Skeletal muscle tissue (tissue), 4 donors: ENCODE data around the gene CIAO2B. TPM values are rescaled to one million over a fixed set of nuclear protein-coding genes. Genes with fewer than 3 reads are reported as not detected.
"Not testable (repeated sequence)": the region's sequence is repeated elsewhere in the genome, so short reads cannot be mapped to it uniquely, and the experiment has no call there.

Experiments used
- H3K27ac ChIP-seq: one replicate; pipeline ENCODE4 v1.7.0; 2013; ENCODE audit warnings: mild to moderate bottlenecking, low read depth, low read length, inconsistent platforms
- H3K27me3 ChIP-seq, 3 donors: one replicate each; pipeline ENCODE4 v1.7.0; 2013; ENCODE audit warnings: low read length in 3 of 3; ENCODE audit not compliant: control insufficient read depth in 3 of 3, insufficient read depth in 3 of 3
- H3K36me3 ChIP-seq, 3 donors: one replicate each; pipeline ENCODE4 v1.7.0; 2013; ENCODE audit warnings: low read length in 3 of 3; ENCODE audit not compliant: control insufficient read depth in 3 of 3, insufficient read depth in 3 of 3
- H3K4me1 ChIP-seq, 3 donors: one replicate each; pipeline ENCODE4 v1.7.0; 2013; ENCODE audit warnings: low read length in 3 of 3, mild to moderate bottlenecking in 3 of 3; ENCODE audit not compliant: control insufficient read depth in 3 of 3, insufficient read depth in 3 of 3
- H3K4me3 ChIP-seq, 3 donors: one replicate each; pipeline ENCODE4 v1.7.0; 2013; ENCODE audit warnings: low read length in 3 of 3
- H3K9ac ChIP-seq, 3 donors: one replicate each; pipeline ENCODE4 v1.7.0; 2013; ENCODE audit warnings: low read length in 3 of 3, mild to moderate bottlenecking in 3 of 3, moderate library complexity in 2 of 3, low read depth in 1 of 3
- H3K9me3 ChIP-seq, 3 donors: one replicate each; pipeline ENCODE4 v1.7.0; 2013; ENCODE audit warnings: low read length in 3 of 3; ENCODE audit not compliant: control insufficient read depth in 3 of 3
- total RNA-seq: library from RNA; depleted of rRNA; stranded (reverse); fragments of >200 nt; gene quantifications from one replicate; pipeline ENCODE4 v1.2.3, GENCODE V29; 2014
- donor health status: Osteomylitis.

Gene CIAO2B
- total RNA-seq, 1 donor from 2014 or later: 95.0 TPM

DNA sequence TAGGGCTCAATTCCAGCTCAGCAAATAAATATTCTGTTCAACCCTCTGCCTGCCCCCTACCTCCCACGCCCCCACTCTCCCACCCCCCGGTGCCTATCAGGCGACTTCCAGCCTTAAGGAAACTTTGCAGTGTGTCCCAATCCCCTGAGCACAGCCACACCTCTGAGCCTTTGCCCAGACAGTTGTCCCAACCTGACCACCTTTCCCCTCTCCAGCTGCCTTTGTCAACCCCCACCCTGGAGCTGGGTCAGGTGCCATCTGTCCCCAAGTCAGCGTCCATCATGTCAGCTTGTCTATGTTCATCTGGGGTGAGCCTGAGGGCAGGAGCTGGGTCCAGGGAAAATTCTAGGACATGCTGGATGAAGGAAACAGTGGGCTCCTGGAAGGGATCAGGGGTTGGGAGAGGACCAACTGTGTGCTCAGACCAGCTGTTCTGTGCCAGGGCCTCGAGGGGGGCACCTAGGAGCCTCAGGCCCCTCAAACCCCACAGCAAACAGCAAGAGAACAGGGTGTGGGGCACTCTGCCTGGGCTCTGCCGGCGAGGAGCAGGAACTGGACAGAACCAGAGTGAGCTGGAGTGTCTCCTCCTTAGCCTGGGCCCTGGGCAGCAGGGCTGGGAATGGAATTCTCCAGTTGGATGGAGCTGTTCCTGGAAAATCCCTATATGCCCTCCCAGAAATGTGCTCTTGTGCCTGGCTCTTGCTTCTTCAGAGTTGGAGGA is 33.3 kb downstream of the CIAO2B start:
- Histone ChIP-seq H3K9ac (peak overlapping the region; percentile 54 to 84 (median 66)), H3K27me3 (no peaks in the 10 kb centered on the region), H3K4me3 (peak overlapping the region; percentile 13 to 43 (median 23)), H3K36me3 (no peaks in the 10 kb centered on the region), H3K27ac (peak overlapping the region; percentile 93), H3K9me3 (no peaks in the 10 kb centered on the region), H3K4me1 (peaks cover 72 to 79% (median 78%) of the 10 kb centered on the region in 3 donors)

DNA sequence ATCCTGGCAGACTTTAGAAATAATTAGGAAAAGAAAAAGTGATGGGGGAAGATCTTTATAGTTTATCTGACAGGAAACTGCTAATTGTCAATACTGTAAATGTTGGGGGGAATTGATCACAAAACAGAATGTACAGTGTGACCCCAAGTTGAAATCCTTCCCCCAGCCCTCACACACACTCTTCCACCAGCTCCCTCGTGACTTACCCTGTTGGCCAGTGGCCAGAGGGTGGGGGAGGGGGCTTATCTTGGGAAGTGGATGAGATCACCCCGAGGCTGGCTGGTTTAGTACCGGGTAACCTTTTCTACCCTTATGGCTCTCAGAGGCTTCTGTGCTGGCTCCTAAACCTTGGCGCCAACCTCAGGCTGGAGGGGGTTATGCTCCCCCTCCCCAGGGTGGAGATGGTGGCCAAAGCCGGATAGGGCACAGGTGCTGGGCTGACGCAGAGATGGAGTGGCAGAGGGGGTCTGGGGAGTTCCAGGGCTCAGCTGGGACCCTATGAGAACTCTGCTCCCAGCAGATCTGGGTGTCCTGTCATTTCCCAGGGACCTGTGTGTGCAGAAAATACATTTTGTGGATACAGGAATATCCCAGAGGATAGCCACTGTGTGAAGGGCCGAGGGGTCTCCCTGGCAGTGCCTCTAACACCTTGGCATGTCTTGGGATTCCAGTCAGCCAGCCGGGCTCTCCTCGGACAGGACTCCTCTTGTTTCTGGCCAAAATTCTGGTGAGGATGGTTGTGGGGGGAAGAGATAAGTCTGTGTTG is 34.1 kb downstream of the CIAO2B start:
- H3K36me3 ChIP-seq: no peaks in the 10 kb centered on the region
- peak overlapping the region; percentile 93 for H3K27ac ChIP-seq
- H3K9ac ChIP-seq: peak overlapping the region; percentile 64 to 84 (median 77)
- H3K9me3 ChIP-seq: no peaks in the 10 kb centered on the region
- H3K4me1 ChIP-seq: peaks cover 68 to 79% (median 78%) of the 10 kb centered on the region in 3 donors
- peak overlapping the region; percentile 37 to 49 (median 43) for H3K4me3 ChIP-seq
- no peaks in the 10 kb centered on the region for H3K27me3 ChIP-seq

DNA sequence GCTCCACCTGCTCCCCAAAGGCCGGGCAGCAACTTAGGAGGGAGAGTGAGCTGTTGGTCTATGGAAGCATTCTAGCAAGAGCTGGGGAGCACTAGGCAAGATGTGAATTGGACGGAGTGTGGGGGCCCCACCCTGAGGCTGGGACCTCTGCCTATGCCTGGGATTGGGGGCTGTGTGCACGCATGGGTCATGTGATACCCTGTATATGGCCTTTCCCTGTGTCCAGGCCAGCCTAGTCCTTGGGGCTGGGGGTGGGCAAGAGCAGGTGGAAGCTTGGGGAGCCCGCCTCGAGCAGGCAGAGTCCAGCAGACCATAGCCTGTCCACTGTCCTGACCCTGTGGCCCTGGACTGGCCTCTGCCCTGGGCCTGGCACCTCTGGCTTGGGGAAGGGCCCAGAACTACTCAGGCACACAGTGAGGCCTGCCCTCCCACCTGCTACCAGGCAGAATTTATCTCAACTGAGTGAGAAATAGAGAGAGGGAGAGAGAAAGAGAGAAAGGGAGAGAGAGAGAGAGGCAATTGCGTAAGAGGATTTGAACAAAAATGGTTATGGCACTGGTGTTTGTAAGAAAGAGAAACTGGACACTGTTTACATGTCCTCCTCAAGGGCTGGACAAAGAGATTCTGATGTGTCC is 34.8 kb downstream of the CIAO2B start:
- peak overlapping the region; percentile 13 to 84 (median 64) for H3K9ac ChIP-seq
- no peaks in the 10 kb centered on the region for H3K9me3 ChIP-seq
- no peaks in the 10 kb centered on the region for H3K36me3 ChIP-seq
- peak overlapping the region; percentile 93 for H3K27ac ChIP-seq
- no peaks in the 10 kb centered on the region for H3K27me3 ChIP-seq
- H3K4me3 ChIP-seq: peak overlapping the region in 2 of 3 donors; percentile 7 to 14
- peaks cover 61 to 77% (median 73%) of the 10 kb centered on the region in 3 donors for H3K4me1 ChIP-seq

DNA sequence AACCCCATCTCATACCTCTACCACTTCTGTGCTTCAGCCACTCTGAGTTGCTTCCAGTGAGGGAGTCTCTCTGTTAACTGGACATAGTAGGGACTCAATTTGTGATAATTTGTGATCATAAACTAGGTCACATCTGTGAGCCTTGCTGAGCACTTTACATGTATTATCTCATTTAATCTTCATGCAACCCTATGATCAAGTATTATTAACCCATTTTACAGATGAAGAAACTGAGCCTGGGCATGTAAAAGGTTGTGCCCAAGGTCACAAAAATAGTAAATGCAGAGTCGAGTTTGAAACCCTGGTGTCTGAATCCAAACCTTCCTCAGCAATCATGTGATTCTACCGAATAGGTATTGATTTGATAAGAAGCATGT is 35.3 kb downstream of the CIAO2B start:
- H3K4me1 ChIP-seq: peaks cover 56 to 72% (median 68%) of the 10 kb centered on the region in 3 donors
- H3K27me3 ChIP-seq: no peaks in the 10 kb centered on the region

DNA sequence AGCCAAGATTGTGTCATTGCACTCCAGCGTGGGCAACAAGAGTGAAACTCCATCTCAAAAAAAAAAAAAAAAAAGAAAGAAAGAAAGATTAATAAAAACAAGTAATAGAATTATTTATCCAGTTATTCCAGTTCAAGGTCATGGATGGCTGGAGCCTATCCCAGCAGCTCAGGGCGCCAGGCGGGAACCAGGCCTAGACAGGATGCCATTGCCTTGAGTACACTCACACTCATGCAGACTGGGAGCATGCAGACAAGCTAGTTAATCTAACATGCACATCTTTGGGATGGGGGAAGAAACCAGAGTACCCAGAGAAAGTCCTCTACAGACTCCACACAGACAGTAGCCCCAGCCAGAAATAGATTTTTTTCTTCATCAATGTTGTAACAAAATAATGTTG is 36.0 kb downstream of the CIAO2B start:
- H3K27ac ChIP-seq: peak overlapping the region; percentile 93
- H3K9me3 ChIP-seq: no peaks in the 10 kb centered on the region
- peaks cover 49 to 65% (median 61%) of the 10 kb centered on the region in 3 donors for H3K4me1 ChIP-seq

More for the DNA sequence above, 35.3 kb downstream of the CIAO2B start:
- Histone ChIP-seq H3K27ac (peak overlapping the region; percentile 93), H3K4me3 (no peak overlapping the region), H3K9me3 (no peaks in the 10 kb centered on the region), H3K36me3 (no peaks in the 10 kb centered on the region), H3K9ac (peak overlapping the region in 1 of 3 donors; percentile 84)

DNA sequence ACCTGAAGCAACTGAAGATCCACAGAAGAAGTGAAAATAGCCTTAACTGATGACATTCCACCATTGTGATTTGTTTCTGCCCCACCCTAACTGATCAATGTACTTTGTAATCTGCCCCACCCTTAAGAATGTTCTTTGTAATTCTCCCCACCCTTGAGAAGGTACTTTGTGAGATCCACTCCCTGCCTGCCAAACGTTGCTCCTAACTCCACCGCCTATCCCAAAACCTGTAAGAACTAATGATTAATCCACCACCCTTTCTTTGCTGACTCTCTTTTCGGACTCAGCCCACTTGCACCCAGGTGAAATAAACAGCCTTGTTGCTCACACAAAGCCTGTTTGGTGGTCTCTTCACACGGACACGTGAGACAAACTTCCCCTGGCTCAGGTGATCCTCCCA is 37.5 kb downstream of the CIAO2B start:
- not testable (repeated sequence) for H3K4me3 ChIP-seq, H3K9ac ChIP-seq, H3K27me3 ChIP-seq, H3K9me3 ChIP-seq, H3K36me3 ChIP-seq, H3K27ac ChIP-seq
- peaks cover 33 to 49% (median 46%) of the 10 kb centered on the region in 3 donors for H3K4me1 ChIP-seq

More for the DNA sequence above, 36.0 kb downstream of the CIAO2B start:
- H3K4me3 ChIP-seq: no peak overlapping the region
- no peaks in the 10 kb centered on the region for H3K36me3 ChIP-seq
- H3K27me3 ChIP-seq: no peaks in the 10 kb centered on the region
- peak overlapping the region in 1 of 3 donors; percentile 20 for H3K9ac ChIP-seq

DNA sequence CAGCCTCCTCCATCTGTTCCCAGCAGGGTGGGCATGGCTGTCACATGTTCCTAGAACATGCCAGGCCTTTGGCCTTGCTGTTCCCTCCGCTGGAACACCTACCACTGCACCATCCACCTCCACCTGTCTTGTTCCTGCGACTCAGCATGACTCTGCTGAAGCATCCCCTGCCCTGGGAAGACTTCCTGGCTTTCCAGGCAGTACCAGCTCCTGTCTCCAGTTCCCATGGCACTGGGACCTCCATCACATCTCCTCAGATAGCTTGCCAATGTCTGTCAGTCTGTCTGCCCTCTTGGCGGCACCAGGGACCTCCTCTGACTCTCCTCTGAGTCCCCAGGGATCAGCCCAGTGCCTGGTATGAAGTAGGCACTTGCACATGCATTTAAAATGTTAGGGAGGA is 38.2 kb downstream of the CIAO2B start:
- Histone ChIP-seq H3K4me3 (no peak overlapping the region), H3K27me3 (no peaks in the 10 kb centered on the region), H3K4me1 (peaks cover 27 to 43% (median 39%) of the 10 kb centered on the region in 3 donors), H3K36me3 (no peaks in the 10 kb centered on the region), H3K27ac (no peak overlapping the region), H3K9ac (peak overlapping the region in 2 of 3 donors; percentile 16 to 71), H3K9me3 (no peaks in the 10 kb centered on the region)

DNA sequence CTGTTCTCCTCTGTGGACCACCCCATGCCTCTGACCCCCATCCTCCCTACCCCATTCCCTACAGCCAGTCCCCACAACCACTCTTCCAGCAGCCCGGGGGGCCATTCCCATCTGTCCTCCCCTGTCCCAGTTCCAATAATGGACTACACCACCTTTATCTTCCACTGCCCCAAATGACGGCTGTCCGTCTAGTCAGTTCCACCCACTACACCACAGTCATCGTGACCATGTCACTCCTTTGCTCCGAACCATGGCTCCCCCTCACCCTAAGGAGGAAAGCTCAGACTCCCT is 38.6 kb downstream of the CIAO2B start:
- H3K27me3 ChIP-seq: no peaks in the 10 kb centered on the region
- H3K27ac ChIP-seq: no peak overlapping the region
- no peaks in the 10 kb centered on the region for H3K36me3 ChIP-seq
- no peak overlapping the region for H3K4me3 ChIP-seq
- H3K9me3 ChIP-seq: no peaks in the 10 kb centered on the region
- peak overlapping the region in 2 of 3 donors; percentile 69 to 71 for H3K9ac ChIP-seq
- H3K4me1 ChIP-seq: peaks cover 23 to 41% (median 36%) of the 10 kb centered on the region in 3 donors

DNA sequence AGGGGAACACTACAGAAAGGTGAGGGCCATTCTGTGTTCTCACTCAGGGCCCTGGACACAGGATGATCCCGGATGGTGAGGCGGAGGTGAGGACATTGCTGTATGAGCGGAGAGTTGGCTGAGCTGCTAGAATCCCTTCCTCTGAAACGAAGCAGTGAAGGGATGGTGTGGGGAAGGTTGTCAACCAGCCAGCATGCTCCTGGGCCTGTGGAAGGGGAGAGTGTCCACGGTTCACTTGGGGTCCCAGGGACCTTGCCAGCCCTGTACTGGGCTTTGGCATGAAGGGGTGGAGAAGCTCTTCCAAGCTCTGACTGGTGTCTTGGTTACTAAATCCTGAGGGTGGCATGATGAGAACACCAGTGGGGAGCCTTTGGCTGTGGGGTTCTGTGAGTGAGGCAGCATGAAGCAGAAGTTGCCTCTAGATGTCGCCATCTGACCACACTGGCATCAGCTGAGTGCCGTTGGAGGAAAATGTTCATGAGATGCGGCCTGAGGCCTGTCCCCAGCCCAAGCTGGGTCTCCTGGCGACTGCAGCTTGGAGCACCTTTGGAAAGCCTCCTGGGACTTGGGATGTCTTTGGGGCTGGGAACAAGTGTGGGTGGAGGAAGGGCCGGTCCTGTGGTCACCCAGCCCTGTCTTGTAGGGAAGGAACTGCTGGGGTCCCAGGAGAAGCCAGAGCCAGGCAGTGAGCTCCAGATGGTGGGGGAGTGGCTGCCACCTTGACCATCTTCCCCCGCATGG is 39.1 kb downstream of the CIAO2B start:
- Histone ChIP-seq H3K27me3 (no peaks in the 10 kb centered on the region), H3K4me3 (no peak overlapping the region), H3K27ac (no peak overlapping the region), H3K4me1 (peaks cover 18 to 39% (median 30%) of the 10 kb centered on the region in 3 donors), H3K9me3 (no peaks in the 10 kb centered on the region), H3K9ac (peak overlapping the region in 2 of 3 donors; percentile 69 to 71), H3K36me3 (no peaks in the 10 kb centered on the region)
